Trophoblast cell (in vitro differentiated cells and primary cell): ENCODE measurements around the gene PCDH1.

ENCODE experiments used
- DNase-seq, 2 donors: peaks; one replicate each; pipeline ENCODE4 v3.0.0-alpha.2; 2016
- H2AFZ ChIP-seq: 2 replicates; pipeline ENCODE4 v1.6.1; 2013; ENCODE audit warnings: low read length, moderate library complexity, mild to moderate bottlenecking; ENCODE audit not compliant: insufficient read depth, poor library complexity
- H2AK5ac ChIP-seq: 2 replicates; pipeline ENCODE4 v1.6.1; 2013; ENCODE audit warnings: mild to moderate bottlenecking, low read length
- H2BK120ac ChIP-seq: 2 replicates; pipeline ENCODE4 v1.6.1; 2013; ENCODE audit warnings: low read length, mild to moderate bottlenecking, moderate library complexity; ENCODE audit not compliant: insufficient read depth, poor library complexity
- H2BK12ac ChIP-seq: 2 replicates; pipeline ENCODE4 v1.6.1; 2013; ENCODE audit warnings: mild to moderate bottlenecking, low read length, moderate library complexity
- H2BK5ac ChIP-seq: 2 replicates; pipeline ENCODE4 v1.6.1; 2013; ENCODE audit warnings: low read length, low read depth, moderate library complexity, mild to moderate bottlenecking; ENCODE audit not compliant: poor library complexity
- H3K14ac ChIP-seq: 2 replicates; pipeline ENCODE4 v1.6.1; 2013; ENCODE audit warnings: mild to moderate bottlenecking, low read length
- H3K18ac ChIP-seq: 2 replicates; pipeline ENCODE4 v1.6.1; 2013; ENCODE audit warnings: mild to moderate bottlenecking, low read length
- H3K23ac ChIP-seq: 2 replicates; pipeline ENCODE4 v1.6.1; 2013; ENCODE audit warnings: low read length
- H3K27ac ChIP-seq: 2 replicates; pipeline ENCODE4 v1.5.1; 2013; ENCODE audit warnings: low read depth, mild to moderate bottlenecking, inconsistent platforms, low read length, moderate library complexity
- H3K27me3 ChIP-seq: 2 replicates; pipeline ENCODE4 v1.6.1; 2013; ENCODE audit warnings: inconsistent platforms, mild to moderate bottlenecking, low read length, moderate library complexity; ENCODE audit not compliant: insufficient read depth
- H3K36me3 ChIP-seq, 2 experiments: 1 replicate in 1 of 2; 2 replicates in 1 of 2; pipeline ENCODE4 v1.6.1; 2013; ENCODE audit warnings: low read length in 2 of 2, mild to moderate bottlenecking in 2 of 2, moderate library complexity in 1 of 2; ENCODE audit not compliant: insufficient read depth in 2 of 2, control insufficient read depth in 1 of 2
- H3K4ac ChIP-seq: 2 replicates; pipeline ENCODE4 v1.6.1; 2013; ENCODE audit warnings: low read depth, mild to moderate bottlenecking, low read length, moderate library complexity
- H3K4me1 ChIP-seq, 2 experiments: 1 replicate in 1 of 2; 2 replicates in 1 of 2; pipeline ENCODE4 v1.6.1; 2013; ENCODE audit warnings: low read length in 2 of 2, mild to moderate bottlenecking in 2 of 2, moderate library complexity in 1 of 2; ENCODE audit not compliant: insufficient read depth in 2 of 2, control insufficient read depth in 1 of 2
- H3K4me2 ChIP-seq: 2 replicates; pipeline ENCODE4 v1.6.1; 2013; ENCODE audit warnings: inconsistent platforms, mild to moderate bottlenecking, low read length, moderate library complexity
- H3K4me3 ChIP-seq: 2 replicates; pipeline ENCODE4 v1.5.1; 2013; ENCODE audit warnings: mild to moderate bottlenecking, low read depth, low read length, inconsistent platforms
- H3K79me1 ChIP-seq: one replicate; pipeline ENCODE4 v1.6.1; 2013; ENCODE audit warnings: low read length
- H3K79me2 ChIP-seq: 2 replicates; pipeline ENCODE4 v1.6.1; 2013; ENCODE audit warnings: low read length, mild to moderate bottlenecking; ENCODE audit not compliant: control insufficient read depth, insufficient read depth, poor library complexity
- H3K9ac ChIP-seq: 2 replicates; pipeline ENCODE4 v1.6.1; 2013; ENCODE audit warnings: mild to moderate bottlenecking, low read length
- H3K9me3 ChIP-seq: 2 replicates; pipeline ENCODE4 v1.6.1; 2013; ENCODE audit warnings: low read depth, mild to moderate bottlenecking, control low read depth, inconsistent platforms, low read length; ENCODE audit not compliant: insufficient read depth
- H4K12ac ChIP-seq: 2 replicates; pipeline ENCODE4 v1.6.1; 2013; ENCODE audit warnings: low read depth, mild to moderate bottlenecking, low read length, moderate library complexity
- H4K8ac ChIP-seq: 2 replicates; pipeline ENCODE4 v1.6.1; 2013; ENCODE audit warnings: low read depth, mild to moderate bottlenecking, low read length, moderate library complexity
- H4K91ac ChIP-seq: one replicate; pipeline ENCODE4 v1.6.1; 2013; ENCODE audit warnings: low read depth, mild to moderate bottlenecking, low read length, moderate library complexity
- WGBS: extraction: QIAGEN DNeasy Blood & Tissue Kit; methylation state at CpG from one replicate; pipeline ENCODE4 v1.1.7; 2013; ENCODE audit warnings: missing lambda C conversion rate; ENCODE audit not compliant: insufficient read length, insufficient coverage; ENCODE audit errors: extremely low coverage; 5-methylcytosine and 5-hydroxymethylcytosine counted together

The PCDH1 gene

DNA sequence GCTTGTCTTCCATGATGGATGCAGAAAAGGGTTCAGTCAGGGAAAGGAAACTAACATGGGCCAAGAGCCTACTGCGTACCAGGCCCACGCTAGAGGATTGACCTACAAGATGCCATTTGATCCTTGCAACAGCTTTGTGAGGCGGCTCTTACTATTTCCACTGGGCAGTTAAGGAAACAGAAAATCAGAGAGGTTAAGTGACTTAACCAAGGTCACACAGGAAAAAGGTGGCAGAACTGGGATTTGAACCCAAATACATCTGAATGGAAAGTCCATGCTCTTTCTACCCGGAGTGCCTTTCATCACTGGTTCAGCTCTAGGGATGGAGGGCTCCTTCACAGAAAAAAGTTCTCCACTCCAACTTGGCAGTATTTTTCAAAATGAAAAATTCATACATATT, 50.0 kb downstream of the PCDH1 start:
- Histone ChIP-seq H3K9ac (no peak overlapping the region), H3K27ac (no peak overlapping the region), H2AK5ac (no peak overlapping the region), H3K4me2 (no peak overlapping the region), H3K14ac (no peak overlapping the region), H3K23ac (no peak overlapping the region), H3K4me3 (no peak overlapping the region), H4K8ac (no peak overlapping the region), H4K91ac (no peak overlapping the region), H3K27me3 (no peaks in the 10 kb centered on the region), H3K4me1 (peaks cover 2 to 9% of the 10 kb centered on the region in 2 experiments), H2AFZ (no peak overlapping the region), H3K18ac (no peak overlapping the region), H4K12ac (no peak overlapping the region), H2BK5ac (no peak overlapping the region), H2BK12ac (no peak overlapping the region), H3K9me3 (no peaks in the 10 kb centered on the region), H3K36me3 (no peaks in the 10 kb centered on the region), H3K79me2 (no peaks in the 10 kb centered on the region), H3K79me1 (no peaks in the 10 kb centered on the region), H2BK120ac (no peak overlapping the region), H3K4ac (no peak overlapping the region)
- no CpG with 5 or more reads among the region's 4 CpGs for WGBS
- no peak for DNase-seq

DNA sequence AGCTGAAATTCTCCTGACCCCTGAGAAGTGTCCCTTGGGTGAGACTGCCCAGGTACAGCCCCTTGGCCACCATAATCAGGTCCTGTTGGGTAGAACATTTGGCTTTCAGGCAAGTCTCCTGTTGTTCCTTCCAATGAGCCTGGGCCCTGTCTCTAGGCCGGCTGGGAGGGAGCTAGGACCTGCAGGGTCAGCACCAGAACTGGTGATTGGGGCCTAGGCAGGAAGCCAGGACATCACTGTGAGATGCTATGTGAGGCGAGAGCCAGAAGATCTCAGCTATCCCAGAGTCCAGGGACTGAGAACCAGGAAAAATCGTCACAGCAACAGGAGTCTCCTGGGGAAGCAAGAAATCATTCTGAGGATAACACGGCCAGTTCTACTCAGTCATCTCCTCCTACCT, 51.5 kb downstream of the PCDH1 start:
- Histone ChIP-seq H3K27me3 (no peaks in the 10 kb centered on the region), H3K18ac (no peak overlapping the region), H3K4me1 (peaks cover 0 to 2% of the 10 kb centered on the region in 2 experiments), H3K79me2 (no peaks in the 10 kb centered on the region), H3K14ac (no peak overlapping the region), H3K4me3 (no peak overlapping the region), H3K4me2 (no peak overlapping the region), H3K23ac (no peak overlapping the region), H3K4ac (no peak overlapping the region), H2BK12ac (no peak overlapping the region), H2BK5ac (no peak overlapping the region), H2AK5ac (no peak overlapping the region), H2BK120ac (no peak overlapping the region), H3K9me3 (no peaks in the 10 kb centered on the region), H2AFZ (no peak overlapping the region), H3K36me3 (no peaks in the 10 kb centered on the region), H3K27ac (no peak overlapping the region), H3K9ac (no peak overlapping the region), H4K91ac (no peak overlapping the region), H4K12ac (no peak overlapping the region), H3K79me1 (no peaks in the 10 kb centered on the region), H4K8ac (no peak overlapping the region)
- no CpG with 5 or more reads among the region's 4 CpGs for WGBS
- DNase-seq, result no peak

DNA sequence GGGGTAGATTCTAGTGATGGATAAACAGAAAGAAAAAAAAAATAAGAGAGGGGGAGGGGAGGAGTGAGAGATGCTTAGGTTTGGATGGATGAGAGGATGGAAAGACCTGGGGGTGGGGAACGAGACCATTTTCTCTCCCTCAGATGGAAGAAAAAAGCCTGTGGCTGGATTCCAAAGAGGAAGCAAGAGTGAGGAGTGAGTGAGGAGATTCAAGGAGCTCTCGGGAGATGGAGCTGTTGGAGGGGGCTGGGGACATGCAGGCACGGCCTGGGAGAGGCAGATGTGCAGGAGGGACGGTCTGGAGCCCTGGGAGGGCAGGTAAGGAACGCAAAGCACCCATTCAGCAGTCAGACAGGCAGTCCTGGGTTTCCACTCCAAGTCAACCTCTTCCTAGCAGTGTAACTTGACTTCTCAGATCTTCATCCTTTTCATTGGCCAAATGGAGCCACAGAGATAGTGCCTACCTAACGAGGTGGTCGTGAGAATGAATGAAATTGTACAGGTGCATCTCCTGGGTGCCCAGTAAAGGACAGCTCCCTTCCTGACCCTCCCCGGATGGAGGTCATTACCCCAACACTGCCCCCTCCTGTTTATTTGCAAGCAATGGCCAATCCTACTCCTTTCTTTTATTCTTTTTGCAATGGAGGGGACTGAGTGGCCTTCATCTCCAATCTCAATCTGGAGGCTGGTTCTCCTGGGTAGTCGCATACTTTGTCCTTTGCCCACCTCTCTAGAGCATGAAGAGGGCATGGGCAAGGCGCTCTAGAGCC, 52.2 kb downstream of the PCDH1 start:
- no peak overlapping the region for H3K4me2 ChIP-seq
- H4K91ac ChIP-seq, result no peak overlapping the region
- no CpG with 5 or more reads among the region's 10 CpGs for WGBS
- H3K9me3 ChIP-seq, result no peaks in the 10 kb centered on the region
- no peak overlapping the region for H2BK12ac ChIP-seq
- no peak overlapping the region for H3K23ac ChIP-seq
- H2AK5ac ChIP-seq, result no peak overlapping the region
- no peak overlapping the region for H2BK120ac ChIP-seq
- H3K27ac ChIP-seq, result no peak overlapping the region
- no peaks in the 10 kb centered on the region for H3K36me3 ChIP-seq
- H2AFZ ChIP-seq, result no peak overlapping the region
- H3K4me1 ChIP-seq, result peaks cover 0 to 2% of the 10 kb centered on the region in 2 experiments
- H4K12ac ChIP-seq, result no peak overlapping the region
- no peaks in the 10 kb centered on the region for H3K79me1 ChIP-seq
- H3K4ac ChIP-seq, result no peak overlapping the region
- no peaks in the 10 kb centered on the region for H3K79me2 ChIP-seq
- no peaks in the 10 kb centered on the region for H3K27me3 ChIP-seq
- no peak overlapping the region for H4K8ac ChIP-seq
- peak in 1 of 2 donors; percentile 28 for DNase-seq
- no peak overlapping the region for H2BK5ac ChIP-seq
- no peak overlapping the region for H3K14ac ChIP-seq
- no peak overlapping the region for H3K4me3 ChIP-seq
- no peak overlapping the region for H3K18ac ChIP-seq
- no peak overlapping the region for H3K9ac ChIP-seq

DNA sequence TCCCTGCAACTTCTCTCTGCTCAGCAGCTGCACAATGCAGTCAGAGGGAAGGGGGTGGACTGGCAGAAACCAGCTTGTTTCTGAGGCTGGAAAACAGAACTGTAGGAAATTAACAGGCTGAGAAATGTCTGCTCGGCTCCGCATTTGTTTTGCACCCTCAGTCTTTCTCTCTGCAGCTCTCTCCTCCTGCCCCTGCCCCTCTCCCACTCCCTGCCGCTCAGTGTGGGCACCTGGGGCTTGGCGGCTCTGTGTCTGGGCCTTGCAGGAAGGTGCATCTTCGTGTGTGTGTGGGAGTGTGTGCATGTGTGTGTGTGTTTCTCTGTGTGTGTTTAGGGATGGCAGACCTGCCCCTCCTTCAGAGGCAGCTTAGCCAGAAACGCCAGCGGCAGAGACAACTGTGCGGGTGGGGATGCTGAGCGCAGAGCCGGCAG, 53.0 kb downstream of the PCDH1 start:
- no peak overlapping the region for H3K14ac ChIP-seq
- no peak overlapping the region for H2BK12ac ChIP-seq
- H4K12ac ChIP-seq, result no peak overlapping the region
- peaks cover 0 to 2% of the 10 kb centered on the region in 2 experiments for H3K4me1 ChIP-seq
- no peak overlapping the region for H3K9ac ChIP-seq
- H3K27ac ChIP-seq, result no peak overlapping the region
- no peak overlapping the region for H3K4ac ChIP-seq
- no peak overlapping the region for H3K23ac ChIP-seq
- no peak overlapping the region for H4K8ac ChIP-seq
- no peaks in the 10 kb centered on the region for H3K9me3 ChIP-seq
- H3K18ac ChIP-seq, result no peak overlapping the region
- no peaks in the 10 kb centered on the region for H3K27me3 ChIP-seq
- no peaks in the 10 kb centered on the region for H3K36me3 ChIP-seq
- no peaks in the 10 kb centered on the region for H3K79me1 ChIP-seq
- no peaks in the 10 kb centered on the region for H3K79me2 ChIP-seq
- DNase-seq, result peak in 1 of 2 donors; percentile 22
- no peak overlapping the region for H2BK5ac ChIP-seq
- no peak overlapping the region for H3K4me3 ChIP-seq
- H2BK120ac ChIP-seq, result no peak overlapping the region
- no peak overlapping the region for H4K91ac ChIP-seq
- H3K4me2 ChIP-seq, result no peak overlapping the region
- no peak overlapping the region for H2AK5ac ChIP-seq
- WGBS, result no CpG with 5 or more reads among the region's 10 CpGs
- H2AFZ ChIP-seq, result no peak overlapping the region
